IMR-90 (cell line): ENCODE data around the gene NR6A1. TPM values are rescaled to one million over a fixed set of nuclear protein-coding genes. Genes with fewer than 3 reads are reported as not detected.

Experiments used
- ATAC-seq: fragments of 200-7000 bp; cut with Tn5 transposase; 2 replicates; pipeline ENCODE4 v1.9.1; 2020; ENCODE audit warnings: low read depth, mild to moderate bottlenecking, moderate library complexity
- BruUV-seq: library from RNA; stranded (reverse); fragments of 400-500 nt; replicated peaks from 2 replicates; lab custom pipeline; 2021; lab: Mats Ljungman, UMichigan
- CTCF ChIA-PET: fragments of 300-600 bp; formaldehyde crosslinking; extraction: SDS; loops from one replicate; lab custom pipeline; 2021; ENCODE audit warnings: antibody characterized with exemption; lab: Yijun Ruan, JAX
- POLR2A ChIA-PET: fragments of 300-600 bp; sonication (Branson Sonifier 250); formaldehyde crosslinking; loops from one replicate; lab custom pipeline; 2022; ENCODE audit warnings: antibody characterized with exemption; ENCODE audit not compliant: unreplicated experiment; lab: Charles Lee
- DNase-seq: peaks from one replicate; pipeline ENCODE4 v3.0.0; 2013
- H2AFZ ChIP-seq: replicated peaks from 2 replicates; pipeline ENCODE3; 2013; ENCODE audit warnings: low read length, mild to moderate bottlenecking; ENCODE audit not compliant: poor library complexity
- H2AK5ac ChIP-seq: 2 replicates; pipeline ENCODE4 v1.6.1; 2013; ENCODE audit warnings: low read depth, low read length, inconsistent platforms
- H2AK9ac ChIP-seq: replicated peaks from 2 replicates; pipeline ENCODE3; 2013; ENCODE audit warnings: mild to moderate bottlenecking, low read depth, low read length, moderate library complexity; ENCODE audit not compliant: poor library complexity
- H2BK120ac ChIP-seq: 2 replicates; pipeline ENCODE4 v1.6.1; 2013; ENCODE audit warnings: low read depth, low read length, inconsistent platforms
- H2BK15ac ChIP-seq: 3 replicates; pipeline ENCODE4 v1.6.1; 2013; ENCODE audit warnings: low read depth, low read length, inconsistent platforms
- H2BK20ac ChIP-seq: 2 replicates; pipeline ENCODE4 v1.6.1; 2013; ENCODE audit warnings: low read depth, mild to moderate bottlenecking, inconsistent platforms, low read length, moderate library complexity
- H2BK5ac ChIP-seq: 2 replicates; pipeline ENCODE4 v1.6.1; 2013; ENCODE audit warnings: mild to moderate bottlenecking, low read depth, low read length, inconsistent platforms; ENCODE audit not compliant: poor library complexity, severe bottlenecking
- H3K14ac ChIP-seq: replicated peaks from 2 replicates; pipeline ENCODE4 v1.6.1; 2013; ENCODE audit warnings: low read depth, low read length, inconsistent platforms
- H3K18ac ChIP-seq: 2 replicates; pipeline ENCODE4 v1.6.1; 2013; ENCODE audit warnings: low read depth, low read length, control low read depth
- H3K23ac ChIP-seq: 2 replicates; pipeline ENCODE4 v1.6.1; 2013; ENCODE audit warnings: low read depth, low read length, inconsistent platforms
- H3K27ac ChIP-seq: 2 replicates; pipeline ENCODE4 v1.5.1; 2013; ENCODE audit warnings: mild to moderate bottlenecking, control low read depth, low read length; ENCODE audit not compliant: insufficient read depth
- H3K27me3 ChIP-seq: 2 replicates; pipeline ENCODE4 v1.6.1; 2013; ENCODE audit warnings: low read length; ENCODE audit not compliant: control insufficient read depth, insufficient read depth
- H3K36me3 ChIP-seq: 2 replicates; pipeline ENCODE4 v1.6.1; 2013; ENCODE audit warnings: low read length, mixed read lengths; ENCODE audit not compliant: control insufficient read depth, insufficient read depth
- H3K4ac ChIP-seq: 2 replicates; pipeline ENCODE4 v1.6.1; 2013; ENCODE audit warnings: low read depth, low read length, inconsistent platforms
- H3K4me1 ChIP-seq: 2 replicates; pipeline ENCODE4 v1.6.1; 2013; ENCODE audit warnings: low read length, mixed read lengths; ENCODE audit not compliant: control insufficient read depth, insufficient read depth
- H3K4me2 ChIP-seq: 2 replicates; pipeline ENCODE4 v1.6.1; 2013; ENCODE audit warnings: low read depth, mild to moderate bottlenecking, control low read depth, low read length, moderate library complexity
- H3K4me3 ChIP-seq: 2 replicates; pipeline ENCODE4 v1.5.1; 2013; ENCODE audit warnings: low read depth, mild to moderate bottlenecking, control low read depth, low read length, moderate library complexity; ENCODE audit not compliant: insufficient read depth
- H3K56ac ChIP-seq: 2 replicates; pipeline ENCODE4 v1.6.1; 2013; ENCODE audit warnings: low read length, inconsistent platforms; ENCODE audit not compliant: insufficient read depth; ENCODE audit errors: extremely low read depth
- H3K79me1 ChIP-seq, 2 experiments: 2 replicates each; pipeline ENCODE4 v1.6.1; 2013; ENCODE audit warnings: low read length in 2 of 2, inconsistent platforms in 1 of 2, low read depth in 1 of 2
- H3K9ac ChIP-seq: 2 replicates; pipeline ENCODE4 v1.6.1; 2013; ENCODE audit warnings: low read depth, low read length, control low read depth
- H3K9me1 ChIP-seq: 2 replicates; pipeline ENCODE4 v1.6.1; 2013; ENCODE audit warnings: low read length, inconsistent platforms; ENCODE audit not compliant: insufficient read depth
- H3K9me3 ChIP-seq: 2 replicates; pipeline ENCODE4 v1.6.1; 2013; ENCODE audit warnings: low read length; ENCODE audit not compliant: control insufficient read depth, insufficient read depth
- H4K20me1 ChIP-seq: 2 replicates; pipeline ENCODE4 v1.6.1; 2013; ENCODE audit warnings: low read length, inconsistent platforms; ENCODE audit not compliant: insufficient read depth
- H4K5ac ChIP-seq: 2 replicates; pipeline ENCODE4 v1.6.1; 2013; ENCODE audit warnings: mild to moderate bottlenecking, low read depth, low read length, control low read depth
- H4K8ac ChIP-seq, 2 experiments: 2 replicates each; pipeline ENCODE4 v1.6.1; 2013; ENCODE audit warnings: low read depth in 2 of 2, low read length in 2 of 2, control low read depth in 1 of 2, inconsistent platforms in 1 of 2
- H4K91ac ChIP-seq: 2 replicates; pipeline ENCODE4 v1.6.1; 2013; ENCODE audit warnings: low read depth, low read length, inconsistent platforms; ENCODE audit not compliant: insufficient read depth
- CEBPB ChIP-seq: IDR thresholded peaks from 2 replicates; pipeline ENCODE4 v1.6.1; 2012; ENCODE audit warnings: low read depth, low read length, improper control_type of control experiment
- CTCF ChIP-seq: conservative IDR thresholded peaks from 2 replicates; pipeline ENCODE4 v1.5.1; 2012; ENCODE audit warnings: mild to moderate bottlenecking, low read depth, low read length, improper control_type of control experiment
- ELK1 ChIP-seq: fragments of 150-350 bp; IDR thresholded peaks from 2 replicates; pipeline ENCODE4 v1.6.1; 2016; ENCODE audit warnings: low read depth, mild to moderate bottlenecking, low read length, moderate library complexity, borderline replicate concordance
- FOS ChIP-seq: fragments of 150-350 bp; IDR thresholded peaks from 2 replicates; pipeline ENCODE4 v1.6.1; 2016; ENCODE audit warnings: low read depth, low read length
- MAFK ChIP-seq: IDR thresholded peaks from 2 replicates; pipeline ENCODE4 v1.6.1; 2012; ENCODE audit warnings: low read depth, low read length, improper control_type of control experiment
- MAZ ChIP-seq: IDR thresholded peaks from 2 replicates; pipeline ENCODE4 v1.6.1; 2012; ENCODE audit warnings: low read depth, mild to moderate bottlenecking, low read length, improper control_type of control experiment, moderate library complexity, borderline replicate concordance
- RAD21 ChIP-seq: IDR thresholded peaks from 2 replicates; pipeline ENCODE4 v1.6.1; 2012; ENCODE audit warnings: low read length, improper control_type of control experiment
- USF2 ChIP-seq: fragments of 150-350 bp; IDR thresholded peaks from 2 replicates; pipeline ENCODE4 v1.6.1; 2017; ENCODE audit warnings: mild to moderate bottlenecking, antibody characterized with exemption, low read length, low read depth
- WGBS, 2 experiments: methylation state at CpG; one replicate each; pipeline versions ENCODE4 v1.1.5 to v1.1.7; 2013; ENCODE audit warnings: missing lambda C conversion rate in 2 of 2; ENCODE audit not compliant: insufficient read length in 1 of 2; ENCODE audit errors: extremely low coverage in 2 of 2; 5-methylcytosine and 5-hydroxymethylcytosine counted together
- dilution Hi-C: fragments of 300-500 bp; cut with HindIII; formaldehyde crosslinking; loops from one replicate; pipeline ENCODE4 v1.14.3; 2018; ENCODE audit warnings: low sequenced_read_pairs; ENCODE audit not compliant: unreplicated experiment
- in situ Hi-C: fragments of 300-500 bp; cut with MboI; formaldehyde crosslinking; loops from 3 replicates; pipeline ENCODE4 v1.14.3; 2019; ENCODE audit warnings: low sequenced_read_pairs, inconsistent platforms, mixed read lengths
- intact Hi-C: fragments of 100-400 bp; cut with micrococcal nuclease; formaldehyde crosslinking; loops from 2 replicates; pipeline ENCODE4 v1.10.0; 2022
- polyA plus RNA-seq, 3 experiments: library from polyadenylated mRNA; depleted of rRNA; stranded (reverse); fragments of >200 nt; gene quantifications; 2 replicates each; pipeline ENCODE4 v1.2.3, GENCODE V29; 2012; ENCODE audit warnings: low replicate concordance in 1 of 3
- total RNA-seq: library from RNA; depleted of rRNA; stranded (reverse); fragments of >200 nt; gene quantifications from 2 replicates; pipeline ENCODE4 v1.2.3, GENCODE V29; 2012

NR6A1 gene
- total and polyA plus RNA-seq, 2 of the 4 experiments (the other 2 are of a cell fraction) = 0.14 to 0.36 TPM

- peaks cover 51% of the 10 kb centered on the region for H3K27me3 ChIP-seq
- POLR2A ChIA-PET = no interaction called here
- no peak overlapping the region for H4K91ac ChIP-seq
- no TSS peak for BruUV-seq
- WGBS, 2 experiments = no CpG with 5 or more reads among the region's 3 CpGs
- no peaks in the 10 kb centered on the region for H3K79me1 ChIP-seq
- intact Hi-C loops (no loop called here), in situ Hi-C loops (loop anchor here (10.0 kb wide), 1 partner anchor 343 kb away; the partner anchor contains the start of gene PSMB7), dilution Hi-C loops (no loop called here)
- no peak overlapping the region for H2AK9ac ChIP-seq
- H4K8ac ChIP-seq = no peak overlapping the region
- CTCF ChIA-PET = interaction anchor here (0.6 kb wide), 1 partner anchor 221 kb away, joined by 3 read pairs; no protein-coding TSS in a partner anchor
- peaks cover 3% of the 10 kb centered on the region; the same call in 1 of the 2 replicates for H3K4me1 ChIP-seq
- H3K9ac ChIP-seq = no peak overlapping the region
- ATAC-seq (no peak), DNase-seq (no peak)
- H2AFZ ChIP-seq = no peak overlapping the region
- no peaks in the 10 kb centered on the region for H3K9me3 ChIP-seq
- H3K36me3 ChIP-seq = no peaks in the 10 kb centered on the region
- no peak overlapping the region for H3K23ac ChIP-seq
- no peak overlapping the region for H2BK20ac ChIP-seq
- H2BK5ac ChIP-seq = no peak overlapping the region
- H3K14ac ChIP-seq = no peak overlapping the region
- H4K5ac ChIP-seq = no peak overlapping the region
- no peak overlapping the region for H2AK5ac ChIP-seq
- no peak overlapping the region for H3K4ac ChIP-seq
- H3K4me3 ChIP-seq = no peak overlapping the region
- no peak for TF ChIP-seq ELK1
- no peak for TF ChIP-seq USF2
- no peak for TF ChIP-seq CEBPB
- TF ChIP-seq RAD21 = no peak
- TF ChIP-seq MAFK = no peak
- no peak for TF ChIP-seq CTCF
- no peak for TF ChIP-seq FOS
- TF ChIP-seq MAZ = no peak
- no peak overlapping the region for H2BK120ac ChIP-seq
- H3K27ac ChIP-seq = no peak overlapping the region
- H4K20me1 ChIP-seq = no peaks in the 10 kb centered on the region
- no peak overlapping the region for H3K56ac ChIP-seq
- H3K4me2 ChIP-seq = no peak overlapping the region
- no peak overlapping the region for H2BK15ac ChIP-seq
- no peak overlapping the region for H3K18ac ChIP-seq
- H3K9me1 ChIP-seq = no peaks in the 10 kb centered on the region
Measured at GRCh38 chr9:124758061-124758460, 13.1 kb downstream of the NR6A1 start.
